Cardiac fibroblast (primary cell): ENCODE data around the gene SERPINB1.

ENCODE experiments used
- DNase-seq, 2 donors: peaks; one replicate each; pipeline versions ENCODE4 v3.0.0 to v3.0.0-alpha.2; 2010; ENCODE audit warnings: low read depth in 2 of 2
- H3K4me3 ChIP-seq, 2 donors: replicated peaks in 1 of 2; 1 replicate in 1 of 2; 2 replicates in 1 of 2; pipeline ENCODE4 v1.5.1; 2011; ENCODE audit warnings: low read depth in 2 of 2, low read length in 2 of 2, mild to moderate bottlenecking in 2 of 2, moderate library complexity in 1 of 2
- TF ChIP-seq, protein P1 (sequence below): IDR thresholded peaks from one replicate; pipeline ENCODE4 v1.5.1; 2011; ENCODE audit warnings: low read depth, mild to moderate bottlenecking, low read length, inconsistent platforms

SERPINB1 gene

DNA sequence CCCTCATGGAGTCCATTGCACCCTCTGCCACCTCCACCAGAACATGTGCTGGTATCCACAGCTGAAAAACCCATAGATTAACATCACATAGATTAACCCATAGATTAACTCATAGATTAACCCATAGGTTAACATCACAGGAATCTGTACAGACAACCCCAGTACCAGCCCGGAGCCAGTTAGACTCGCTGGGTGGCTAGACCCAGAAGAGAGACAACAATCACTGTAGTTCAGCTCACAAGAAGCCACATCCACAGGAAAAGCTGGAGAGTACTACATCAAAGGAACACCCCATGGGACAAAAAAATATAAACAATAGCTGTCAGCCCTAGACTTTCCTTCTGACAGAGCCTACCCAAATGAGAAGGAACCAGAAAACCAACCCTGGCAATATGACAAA, 36.3 kb upstream of the SERPINB1 start:
- no peak for DNase-seq
- no peak overlapping the region for H3K4me3 ChIP-seq
- TF ChIP-seq, protein P1, sequence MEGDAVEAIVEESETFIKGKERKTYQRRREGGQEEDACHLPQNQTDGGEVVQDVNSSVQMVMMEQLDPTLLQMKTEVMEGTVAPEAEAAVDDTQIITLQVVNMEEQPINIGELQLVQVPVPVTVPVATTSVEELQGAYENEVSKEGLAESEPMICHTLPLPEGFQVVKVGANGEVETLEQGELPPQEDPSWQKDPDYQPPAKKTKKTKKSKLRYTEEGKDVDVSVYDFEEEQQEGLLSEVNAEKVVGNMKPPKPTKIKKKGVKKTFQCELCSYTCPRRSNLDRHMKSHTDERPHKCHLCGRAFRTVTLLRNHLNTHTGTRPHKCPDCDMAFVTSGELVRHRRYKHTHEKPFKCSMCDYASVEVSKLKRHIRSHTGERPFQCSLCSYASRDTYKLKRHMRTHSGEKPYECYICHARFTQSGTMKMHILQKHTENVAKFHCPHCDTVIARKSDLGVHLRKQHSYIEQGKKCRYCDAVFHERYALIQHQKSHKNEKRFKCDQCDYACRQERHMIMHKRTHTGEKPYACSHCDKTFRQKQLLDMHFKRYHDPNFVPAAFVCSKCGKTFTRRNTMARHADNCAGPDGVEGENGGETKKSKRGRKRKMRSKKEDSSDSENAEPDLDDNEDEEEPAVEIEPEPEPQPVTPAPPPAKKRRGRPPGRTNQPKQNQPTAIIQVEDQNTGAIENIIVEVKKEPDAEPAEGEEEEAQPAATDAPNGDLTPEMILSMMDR: no peak

DNA sequence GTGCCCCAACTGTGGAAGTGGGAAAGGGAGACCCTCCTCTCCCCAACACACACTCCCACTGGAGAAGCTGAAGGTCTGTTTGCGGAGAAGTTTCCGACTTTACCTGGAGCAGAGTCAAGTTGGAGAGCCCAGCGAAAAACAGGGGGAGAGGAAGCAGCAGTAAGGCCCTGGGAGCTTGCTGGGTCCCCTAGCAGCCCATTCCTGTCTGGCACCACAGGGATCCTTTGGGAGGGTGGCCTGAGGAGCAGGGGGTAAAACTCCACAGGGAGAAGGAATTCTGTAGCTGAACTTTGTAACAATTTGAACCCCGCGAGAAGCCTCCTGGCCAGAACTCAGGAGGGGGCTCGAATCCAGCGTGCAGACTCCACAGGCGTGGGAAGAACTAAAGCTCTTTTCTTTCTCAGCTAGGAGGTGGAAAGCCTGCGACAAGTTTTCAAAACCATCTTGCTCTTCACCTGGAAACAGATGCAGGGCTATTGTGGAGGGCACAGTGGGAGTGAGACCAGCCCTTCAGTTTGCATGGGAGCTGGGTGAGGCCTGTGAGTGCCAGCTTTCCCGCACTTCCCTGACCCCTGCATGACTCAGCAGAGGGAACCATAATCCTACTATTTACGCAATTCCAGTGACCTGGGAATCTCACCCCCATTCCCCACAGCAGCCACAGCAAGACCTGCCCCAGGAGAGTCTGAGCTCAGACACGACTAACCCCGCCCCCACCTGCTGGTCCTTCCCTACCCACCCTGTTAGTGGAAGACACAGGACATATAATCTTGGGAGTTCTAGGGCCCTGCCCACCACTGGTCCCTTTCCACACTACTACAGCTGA, 35.6 kb upstream of the SERPINB1 start:
- DNase-seq: peak; percentile 48 to 78
- H3K4me3 ChIP-seq: peak overlapping the region; percentile 35 to 40
- TF ChIP-seq, protein P1: no peak

- TF ChIP-seq, protein P1: no peak
- DNase-seq: peak; percentile 95 to 97
- peak overlapping the region; percentile 40 to 58 for H3K4me3 ChIP-seq
These were observed 34.8 kb upstream of the SERPINB1 start for GRCh38 chr6:2876210-2877056.

- DNase-seq: peak; percentile 28 to 41
- H3K4me3 ChIP-seq: peak overlapping the region; percentile 50 to 58
- TF ChIP-seq, protein P1: no peak
These were observed 33.9 kb upstream of the SERPINB1 start for GRCh38 chr6:2875359-2876191.

- no peak overlapping the region for H3K4me3 ChIP-seq
- DNase-seq: no peak
- TF ChIP-seq, protein P1: no peak
These were observed 32.0 kb upstream of the SERPINB1 start for GRCh38 chr6:2873643-2874042.

GRCh38 chr6:2872423-2873358, 31.0 kb upstream of the SERPINB1 start:
- no peak for DNase-seq
- TF ChIP-seq, protein P1: no peak
- H3K4me3 ChIP-seq: no peak overlapping the region
